Liver (tissue), 9 donors: ENCODE data around the gene KLHL13. TPM values are rescaled to one million over a fixed set of nuclear protein-coding genes. Genes with fewer than 3 reads are reported as not detected.
"Not testable (repeated sequence)": the region's sequence is repeated elsewhere in the genome, so short reads cannot be mapped to it uniquely, and the experiment has no call there.

Source experiments
- DNase-seq: peaks from one replicate; pipeline ENCODE4 v3.0.0-alpha.2; 2017; ENCODE audit warnings: low spot score
- H3K27ac ChIP-seq, 2 donors: one replicate each; pipeline ENCODE4 v1.7.0; 2013; ENCODE audit warnings: inconsistent platforms in 2 of 2, low read length in 2 of 2, control low read depth in 1 of 2, low read depth in 1 of 2, mild to moderate bottlenecking in 1 of 2
- H3K27me3 ChIP-seq, 4 donors: one replicate each; pipeline versions ENCODE4 v1.6.1 to v1.7.0; 2013; ENCODE audit warnings: low read length in 3 of 4, inconsistent platforms in 1 of 4, mild to moderate bottlenecking in 1 of 4, moderate library complexity in 1 of 4; ENCODE audit not compliant: control insufficient read depth in 4 of 4, insufficient read depth in 4 of 4
- H3K36me3 ChIP-seq, 4 donors: one replicate each; pipeline versions ENCODE4 v1.6.1 to v1.7.0; 2013; ENCODE audit warnings: low read length in 3 of 4, mild to moderate bottlenecking in 3 of 4, low read depth in 1 of 4, moderate library complexity in 1 of 4; ENCODE audit not compliant: control insufficient read depth in 4 of 4, insufficient read depth in 3 of 4
- H3K4me1 ChIP-seq, 4 donors: one replicate each; pipeline versions ENCODE4 v1.6.1 to v1.7.0; 2013; ENCODE audit warnings: low read length in 3 of 4, mild to moderate bottlenecking in 3 of 4, moderate library complexity in 1 of 4; ENCODE audit not compliant: control insufficient read depth in 4 of 4, insufficient read depth in 4 of 4
- H3K4me3 ChIP-seq, 3 donors: one replicate each; pipeline versions ENCODE4 v1.6.1 to v1.7.0; 2013; ENCODE audit warnings: low read length in 3 of 3, control low read depth in 1 of 3, low read depth in 1 of 3, mild to moderate bottlenecking in 1 of 3
- H3K9ac ChIP-seq, 2 donors: one replicate each; pipeline ENCODE4 v1.7.0; 2013; ENCODE audit warnings: low read length in 2 of 2, mild to moderate bottlenecking in 2 of 2, moderate library complexity in 2 of 2, control low read depth in 1 of 2, low read depth in 1 of 2
- H3K9me3 ChIP-seq, 4 donors: one replicate each; pipeline versions ENCODE4 v1.6.1 to v1.7.0; 2013; ENCODE audit warnings: low read length in 3 of 4; ENCODE audit not compliant: control insufficient read depth in 4 of 4
- ATF3 ChIP-seq: IDR thresholded peaks from 2 replicates; pipeline ENCODE4 v1.6.1; 2016; ENCODE audit warnings: antibody characterized with exemption
- CTCF ChIP-seq: fragments of 150-350 bp; IDR thresholded peaks from 2 replicates; pipeline ENCODE4 v1.5.1; 2017; ENCODE audit warnings: improper control_type of control experiment, low read depth, low read length; ENCODE audit not compliant: missing input control
- EGR1 ChIP-seq, 2 donors: IDR thresholded peaks; 2 replicates each; pipeline ENCODE4 v1.6.1; 2016 to 2018; ENCODE audit warnings: antibody characterized with exemption in 2 of 2, low read depth in 2 of 2
- FOXA1 ChIP-seq: IDR thresholded peaks from 2 replicates; pipeline ENCODE4 v1.6.1; 2016; ENCODE audit warnings: antibody characterized with exemption
- FOXA2 ChIP-seq: IDR thresholded peaks from 2 replicates; pipeline ENCODE4 v1.6.1; 2016; ENCODE audit warnings: antibody characterized with exemption
- GABPA ChIP-seq, 2 donors: IDR thresholded peaks in 1 of 2; conservative IDR thresholded peaks in 1 of 2; 2 replicates each; pipeline ENCODE4 v1.6.1; 2016; ENCODE audit warnings: antibody characterized with exemption in 2 of 2, mild to moderate bottlenecking in 1 of 2, moderate library complexity in 1 of 2
- HNF4A ChIP-seq, 2 donors: conservative IDR thresholded peaks; 2 replicates each; pipeline ENCODE4 v1.6.1; 2016; ENCODE audit warnings: antibody characterized with exemption in 2 of 2, mild to moderate bottlenecking in 2 of 2
- HNF4G ChIP-seq: IDR thresholded peaks from 2 replicates; pipeline ENCODE4 v1.6.1; 2016; ENCODE audit warnings: antibody characterized with exemption
- JUND ChIP-seq, 2 donors: IDR thresholded peaks; 2 replicates each; pipeline ENCODE4 v1.6.1; 2016; ENCODE audit warnings: antibody characterized with exemption in 2 of 2
- NR2F2 ChIP-seq: IDR thresholded peaks from 2 replicates; pipeline ENCODE4 v1.6.1; 2016; ENCODE audit warnings: antibody characterized with exemption
- RAD21 ChIP-seq, 2 donors: IDR thresholded peaks; 2 replicates each; pipeline ENCODE4 v1.6.1; 2016; ENCODE audit warnings: antibody characterized with exemption in 2 of 2, mild to moderate bottlenecking in 2 of 2
- RXRA ChIP-seq, 2 donors: IDR thresholded peaks; 2 replicates each; pipeline ENCODE4 v1.6.1; 2017 to 2018; ENCODE audit warnings: antibody characterized with exemption in 2 of 2, mild to moderate bottlenecking in 1 of 2
- SP1 ChIP-seq: IDR thresholded peaks from 2 replicates; pipeline ENCODE4 v1.6.1; 2018; ENCODE audit warnings: antibody characterized with exemption, mild to moderate bottlenecking
- TAF1 ChIP-seq: conservative IDR thresholded peaks from 2 replicates; pipeline ENCODE4 v1.6.1; 2016; ENCODE audit warnings: antibody characterized with exemption, mild to moderate bottlenecking
- YY1 ChIP-seq: IDR thresholded peaks from 2 replicates; pipeline ENCODE4 v1.6.1; 2016; ENCODE audit warnings: antibody characterized with exemption, mild to moderate bottlenecking
- ZBTB33 ChIP-seq: IDR thresholded peaks from 2 replicates; pipeline ENCODE4 v1.6.1; 2016; ENCODE audit warnings: antibody characterized with exemption
- WGBS: extraction: QIAGEN DNeasy Blood & Tissue Kit; methylation state at CpG from one replicate; pipeline ENCODE4 v1.1.7; 2013; 5-methylcytosine and 5-hydroxymethylcytosine counted together
- polyA plus RNA-seq, 2 donors: library from polyadenylated mRNA; stranded (reverse) in 1 of 2; unstranded in 1 of 2; fragments of 200-250 nt in 1 of 2; fragments of >200 nt in 1 of 2; fragmentation: Nextera tagmentation in 1 of 2; extraction: Ambion mirVana in 1 of 2; gene quantifications; one replicate each; pipeline versions ENCODE4 v1.2.1 to v1.2.3, GENCODE V29; 2013 to 2015
- total RNA-seq, 2 donors: library from RNA; depleted of rRNA; stranded (reverse); fragments of >200 nt; gene quantifications; one replicate each; pipeline ENCODE4 v1.2.3, GENCODE V29; 2014
- donor health status: healthy.
- donor health status: healthy.
- donor health status: healthy.
- donor health status: healthy.
- donor health status: healthy.

Gene KLHL13
- total and polyA plus RNA-seq, 4 donors: 0.76 to 5.3 (median 3.3) TPM

- no peak for DNase-seq
- Histone ChIP-seq H3K27ac (no peak overlapping the region), H3K4me1 (peaks cover 0 to 12% (median under 1%) of the 10 kb centered on the region in 4 donors), H3K9ac (no peak overlapping the region), H3K9me3 (no peaks in the 10 kb centered on the region), H3K27me3 (no peaks in the 10 kb centered on the region), H3K36me3 (no peaks in the 10 kb centered on the region), H3K4me3 (no peak overlapping the region)
- 88% methylated on average over 1 of the region's 1 CpG for WGBS
- TF ChIP-seq CTCF (no peak), GABPA (IDR thresholded peaks at IDR 0.05 in 1 of 2, conservative IDR thresholded peaks at IDR 0.05 in 1 of 2) (no peak), HNF4A (conservative IDR thresholded peaks at IDR 0.05) (no peak), ATF3 (no peak), NR2F2 (no peak), ZBTB33 (no peak), RXRA (IDR thresholded peaks at IDR 0.05) (no peak), FOXA1 (no peak), JUND (IDR thresholded peaks at IDR 0.05) (no peak), HNF4G (no peak), SP1 (no peak), TAF1 (no peak), EGR1 (IDR thresholded peaks at IDR 0.05; ENCODE audit: low read depth in 2 of 2) (no peak), YY1 (no peak), FOXA2 (no peak), RAD21 (IDR thresholded peaks at IDR 0.05) (no peak)
These were observed 36.7 kb upstream of the KLHL13 start for GRCh38 chrX:118153270-118153669.

- Histone ChIP-seq H3K9me3 (no peaks in the 10 kb centered on the region), H3K4me1 (peaks cover 0 to 12% (median under 1%) of the 10 kb centered on the region in 4 donors), H3K36me3 (no peaks in the 10 kb centered on the region), H3K9ac (no peak overlapping the region), H3K4me3 (no peak overlapping the region), H3K27ac (no peak overlapping the region), H3K27me3 (no peaks in the 10 kb centered on the region)
- WGBS: 79% methylated on average over 2 of the region's 2 CpGs
- DNase-seq: no peak
- no peak for TF ChIP-seq YY1
- TF ChIP-seq RXRA (IDR thresholded peaks at IDR 0.05): no peak
- TF ChIP-seq NR2F2: no peak
These were observed 36.1 kb upstream of the KLHL13 start for GRCh38 chrX:118152721-118153120.

- Histone ChIP-seq H3K4me3 (no peak overlapping the region), H3K36me3 (no peaks in the 10 kb centered on the region)
These were observed 32.1 kb upstream of the KLHL13 start for GRCh38 chrX:118148737-118149136.

GRCh38 chrX:118147771-118148170, 31.2 kb upstream of the KLHL13 start:
- 100% methylated on average over 3 of the region's 3 CpGs for WGBS
- not testable (repeated sequence) for H3K27me3 ChIP-seq, DNase-seq, H3K9ac ChIP-seq, H3K4me3 ChIP-seq, H3K27ac ChIP-seq, H3K4me1 ChIP-seq, H3K36me3 ChIP-seq, H3K9me3 ChIP-seq

More at GRCh38 chrX:118148737-118149136, 32.1 kb upstream of the KLHL13 start:
- Histone ChIP-seq H3K9me3 (no peaks in the 10 kb centered on the region), H3K27me3 (no peaks in the 10 kb centered on the region), H3K27ac (no peak overlapping the region), H3K4me1 (no peaks in the 10 kb centered on the region), H3K9ac (no peak overlapping the region)
- DNase-seq: no peak
- TF ChIP-seq JUND (IDR thresholded peaks at IDR 0.05) (no peak), RXRA (IDR thresholded peaks at IDR 0.05) (no peak), FOXA2 (no peak), TAF1 (no peak)
- 97% methylated on average over 1 of the region's 1 CpG for WGBS
